ENCODE data around the gene FBF1. TPM values are rescaled to one million over a fixed set of nuclear protein-coding genes. Genes with fewer than 3 reads are reported as not detected.
"Not testable (repeated sequence)": the region's sequence is repeated elsewhere in the genome, so short reads cannot be mapped to it uniquely, and the experiment has no call there.

Gene FBF1
- total RNA-seq, 2 experiments from 2014 or later = 23.4 to 24.5 TPM

DNA sequence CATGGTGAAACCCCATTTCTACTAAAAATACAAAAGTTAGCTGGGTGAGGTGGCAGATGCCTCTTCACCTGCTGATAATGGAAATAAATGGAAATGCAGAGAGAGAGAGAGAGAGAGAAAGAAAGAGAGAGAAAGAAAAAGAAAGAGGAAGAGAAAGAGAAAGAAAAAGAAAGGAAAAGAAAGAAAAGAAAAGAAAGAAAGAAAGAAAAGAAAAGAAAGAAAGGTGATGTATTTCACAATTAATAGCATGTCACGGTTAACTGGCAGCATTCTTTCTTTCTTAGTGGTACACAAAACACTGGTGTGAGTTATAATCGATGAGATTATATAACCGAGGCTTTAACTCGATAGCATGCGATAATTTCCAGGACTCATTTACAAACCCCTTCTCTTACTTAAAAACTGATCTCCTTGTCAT is 34.9 kb upstream of the FBF1 start:
- CTCF ChIA-PET = no interaction called here

DNA sequence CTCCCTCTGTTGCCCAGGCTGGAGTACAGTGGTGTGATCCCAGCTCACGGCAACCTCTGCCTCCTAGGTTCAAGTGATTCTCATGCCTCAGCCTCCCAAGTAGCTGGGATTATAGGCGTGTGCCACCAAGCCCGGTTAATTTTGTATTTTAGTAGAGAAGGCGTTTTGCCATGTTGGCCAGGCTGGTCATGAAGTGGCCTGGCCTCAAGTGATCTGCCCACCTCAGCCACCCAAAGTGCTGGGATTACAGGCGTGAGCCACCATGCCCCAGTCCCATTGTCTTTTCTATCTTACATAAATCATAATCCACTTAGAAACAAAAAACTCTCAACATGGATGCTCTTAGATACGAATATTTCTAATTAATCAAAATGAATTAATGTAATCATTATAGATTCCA is 34.3 kb upstream of the FBF1 start:
- H3K27ac Mint-ChIP-seq; POLR2A ChIA-PET; H3K4me3 Mint-ChIP-seq; H3K27me3 Mint-ChIP-seq (ENCODE audit: low read depth); DNase-seq; H3K9me3 Mint-ChIP-seq (ENCODE audit: insufficient read depth); ATAC-seq: not testable (repeated sequence)
- CTCF ChIA-PET = interaction anchor here (1.3 kb wide), 1 partner anchor 10 kb away, joined by 5 read pairs; no protein-coding TSS in a partner anchor
- peaks cover 34% of the 10 kb centered on the region for H3K4me1 Mint-ChIP-seq (ENCODE audit: low read depth)
- H3K36me3 Mint-ChIP-seq (ENCODE audit: low read depth) = peaks cover 32% of the 10 kb centered on the region

More for the DNA sequence above, 34.9 kb upstream of the FBF1 start:
- peaks cover 40% of the 10 kb centered on the region for H3K4me1 Mint-ChIP-seq (ENCODE audit: low read depth)
- H3K4me3 Mint-ChIP-seq = no peak overlapping the region
- ATAC-seq (no peak), DNase-seq (no peak)
- no peaks in the 10 kb centered on the region for H3K27me3 Mint-ChIP-seq (ENCODE audit: low read depth)
- H3K9me3 Mint-ChIP-seq (ENCODE audit: insufficient read depth) = no peaks in the 10 kb centered on the region
- H3K36me3 Mint-ChIP-seq (ENCODE audit: low read depth) = peaks cover 33% of the 10 kb centered on the region
- POLR2A ChIA-PET = no interaction called here
- no peak overlapping the region for H3K27ac Mint-ChIP-seq

DNA sequence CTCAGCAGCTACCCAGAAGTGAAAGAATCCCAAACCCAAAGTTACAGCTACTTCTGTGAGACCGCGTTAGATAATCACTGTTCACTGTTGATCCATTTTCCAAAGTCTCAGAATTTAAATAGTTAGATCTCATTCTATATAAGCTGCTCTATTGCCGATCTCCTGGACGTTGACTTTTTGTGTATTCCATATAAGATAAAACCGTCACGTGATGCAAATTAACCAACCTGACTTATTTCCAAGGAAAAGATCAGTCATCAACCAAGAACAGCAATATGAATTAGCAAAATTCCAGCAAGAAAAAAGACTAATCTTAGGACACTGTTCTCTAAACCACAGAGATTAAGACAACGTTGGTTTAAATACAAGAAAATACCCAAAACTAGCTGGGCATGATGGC is 29.8 kb upstream of the FBF1 start:
- Mint-ChIP-seq H3K4me1 (ENCODE audit: low read depth) (peaks cover 8% of the 10 kb centered on the region), H3K9me3 (ENCODE audit: insufficient read depth) (no peaks in the 10 kb centered on the region), H3K27ac (no peak overlapping the region), H3K27me3 (ENCODE audit: low read depth) (no peaks in the 10 kb centered on the region), H3K4me3 (no peak overlapping the region), H3K36me3 (ENCODE audit: low read depth) (peaks cover 18% of the 10 kb centered on the region)
- CTCF ChIA-PET = interaction anchor here (1.0 kb wide), 1 partner anchor 35 kb away, joined by 3 read pairs; no protein-coding TSS in a partner anchor
- DNase-seq = no peak
- ATAC-seq = no peak
- POLR2A ChIA-PET = no interaction called here

DNA sequence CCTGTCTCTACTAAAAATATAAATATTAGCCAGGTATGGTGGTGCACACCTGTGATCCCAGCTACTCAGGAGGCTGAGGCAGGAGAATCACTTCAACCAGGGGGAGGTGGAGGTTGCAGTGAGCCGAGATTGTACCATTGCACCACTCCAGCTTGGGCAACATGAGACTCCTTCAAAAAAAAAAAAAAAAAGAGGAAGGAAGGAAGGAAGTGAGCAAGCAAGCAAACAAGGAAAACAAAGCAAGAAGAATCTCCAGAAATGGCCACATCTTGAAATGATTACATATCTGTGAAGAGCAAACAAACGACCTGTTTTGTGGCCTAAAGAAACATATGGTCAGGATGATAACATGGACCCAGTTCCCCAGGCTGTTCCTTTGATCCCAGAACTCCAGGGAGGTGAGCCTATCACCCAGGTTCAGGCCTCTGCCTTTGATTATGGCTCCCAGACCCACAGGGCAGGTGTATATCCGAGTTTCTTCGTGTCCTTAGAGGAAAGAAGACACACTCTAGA is 29.2 kb upstream of the FBF1 start:
- CTCF ChIA-PET = interaction anchor here (1.0 kb wide), 1 partner anchor 35 kb away, joined by 3 read pairs; no protein-coding TSS in a partner anchor
- H3K36me3 Mint-ChIP-seq (ENCODE audit: low read depth) = peaks cover 19% of the 10 kb centered on the region
- POLR2A ChIA-PET = no interaction called here
- ATAC-seq (no peak), DNase-seq (no peak)
- no peaks in the 10 kb centered on the region for H3K27me3 Mint-ChIP-seq (ENCODE audit: low read depth)
- no peak overlapping the region for H3K27ac Mint-ChIP-seq
- H3K4me1 Mint-ChIP-seq (ENCODE audit: low read depth) = peaks cover 6% of the 10 kb centered on the region
- H3K9me3 Mint-ChIP-seq (ENCODE audit: insufficient read depth) = no peaks in the 10 kb centered on the region
- no peak overlapping the region for H3K4me3 Mint-ChIP-seq

DNA sequence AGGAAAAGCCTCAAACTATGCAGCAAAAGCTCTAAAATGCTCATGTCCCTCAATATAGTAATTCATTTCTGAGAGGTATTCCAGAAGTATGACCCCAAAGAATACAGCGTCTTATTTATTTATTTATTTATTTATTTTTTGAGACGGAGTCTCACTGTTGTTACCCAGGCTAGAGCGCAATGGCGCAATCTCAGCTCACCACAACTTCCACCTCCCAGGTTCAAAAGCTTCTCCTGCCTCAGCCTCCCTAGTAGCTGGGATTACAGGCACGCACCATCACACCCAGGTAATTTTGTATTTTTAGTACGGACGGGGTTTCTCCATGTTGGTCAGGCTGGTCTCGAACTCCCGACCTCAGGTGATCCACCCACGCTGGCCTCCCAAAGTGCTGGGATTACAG is 28.2 kb upstream of the FBF1 start:
- CTCF ChIA-PET = interaction anchor here (1.3 kb wide), 1 partner anchor 31 kb away, joined by 4 read pairs; no protein-coding TSS in a partner anchor
- not testable (repeated sequence) for ATAC-seq; H3K4me1 Mint-ChIP-seq (ENCODE audit: low read depth); H3K9me3 Mint-ChIP-seq (ENCODE audit: insufficient read depth); H3K27ac Mint-ChIP-seq; DNase-seq; H3K4me3 Mint-ChIP-seq; H3K27me3 Mint-ChIP-seq (ENCODE audit: low read depth)
- H3K36me3 Mint-ChIP-seq (ENCODE audit: low read depth) = peaks cover 16% of the 10 kb centered on the region
- POLR2A ChIA-PET = interaction anchor here (0.7 kb wide), 1 partner anchor 64 kb away, joined by 3 read pairs; the partner anchor contains the start of gene MRPL38

DNA sequence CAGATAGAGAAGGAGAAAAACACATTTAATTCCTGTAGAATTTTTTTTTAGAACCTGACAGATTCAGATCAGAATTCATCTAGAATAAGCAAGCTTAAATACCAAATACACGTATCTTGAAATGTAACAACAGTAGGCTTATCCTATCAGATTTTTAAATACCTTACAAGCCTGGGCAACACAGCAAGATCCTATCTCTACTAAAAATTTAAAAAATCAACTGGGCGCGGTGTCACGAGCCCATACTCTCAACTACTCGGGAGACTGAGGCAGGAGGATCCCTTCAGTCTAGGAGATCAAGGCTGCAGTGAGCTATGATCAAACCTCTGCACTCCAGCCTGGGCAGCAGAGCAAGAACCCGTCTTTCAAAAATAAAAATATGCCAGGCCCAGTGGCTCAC is 24.6 kb upstream of the FBF1 start:
- POLR2A ChIA-PET = interaction anchor here (0.6 to 1.1 kb wide), 2 partner anchors 15 to 448 kb away, joined by 3 read pairs; no protein-coding TSS in a partner anchor
- Mint-ChIP-seq H3K27ac (no peak overlapping the region), H3K4me3 (no peak overlapping the region), H3K36me3 (ENCODE audit: low read depth) (peaks cover 9% of the 10 kb centered on the region), H3K4me1 (ENCODE audit: low read depth) (peaks cover 8% of the 10 kb centered on the region), H3K27me3 (ENCODE audit: low read depth) (no peaks in the 10 kb centered on the region), H3K9me3 (ENCODE audit: insufficient read depth) (no peaks in the 10 kb centered on the region)
- no peak for DNase-seq
- CTCF ChIA-PET = interaction anchor here (0.8 to 1.6 kb wide), 6 partner anchors 9 to 332 kb away, joined by 3 to 5 read pairs (median 3); partner anchors contain the start of genes ACOX1 and TEN1
- no peak for ATAC-seq

DNA sequence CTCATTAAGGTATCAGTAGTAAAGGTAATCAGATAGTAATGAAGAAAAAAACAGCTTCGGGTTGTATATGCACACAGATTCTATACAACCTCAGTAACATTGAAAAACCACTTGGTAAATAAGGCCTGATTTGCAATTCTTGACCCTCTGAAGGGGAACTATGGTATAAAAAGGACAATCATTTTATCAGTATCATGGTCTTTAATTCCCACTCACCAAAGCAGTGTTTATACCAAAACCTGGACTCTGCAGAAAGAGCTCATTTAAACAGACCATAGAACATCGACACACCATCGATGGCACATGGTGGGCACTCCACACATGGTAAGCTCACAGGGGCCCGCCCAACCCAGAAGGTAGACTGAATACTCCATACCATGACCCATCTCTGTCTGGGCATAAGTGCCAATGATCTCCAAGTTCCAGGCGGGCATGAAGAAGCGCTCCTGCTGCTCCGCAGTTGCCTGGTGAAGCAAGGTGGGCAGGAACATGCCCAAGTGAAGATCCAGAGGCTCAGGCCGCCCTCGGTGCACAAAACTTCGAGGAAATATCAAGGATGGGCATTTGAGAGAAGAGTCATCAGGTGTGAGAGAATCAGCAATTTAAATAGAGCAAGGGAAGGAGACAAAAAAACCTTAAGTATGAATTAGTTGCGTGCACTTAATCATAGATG is 19.1 kb upstream of the FBF1 start:
- ATAC-seq (no peak), DNase-seq (no peak)
- POLR2A ChIA-PET = interaction anchor here (0.6 kb wide), 1 partner anchor 565 kb away, joined by 3 read pairs; no protein-coding TSS in a partner anchor
- Mint-ChIP-seq H3K36me3 (ENCODE audit: low read depth) (peaks cover 19% of the 10 kb centered on the region), H3K4me1 (ENCODE audit: low read depth) (peaks cover 8% of the 10 kb centered on the region), H3K9me3 (ENCODE audit: insufficient read depth) (no peaks in the 10 kb centered on the region), H3K4me3 (no peak overlapping the region), H3K27me3 (ENCODE audit: low read depth) (no peaks in the 10 kb centered on the region), H3K27ac (no peak overlapping the region)
- CTCF ChIA-PET = interaction anchor here (1.2 to 3.3 kb wide), 3 partner anchors 32 to 54 kb away, joined by 3 to 8 read pairs (median 5); no protein-coding TSS in a partner anchor

DNA sequence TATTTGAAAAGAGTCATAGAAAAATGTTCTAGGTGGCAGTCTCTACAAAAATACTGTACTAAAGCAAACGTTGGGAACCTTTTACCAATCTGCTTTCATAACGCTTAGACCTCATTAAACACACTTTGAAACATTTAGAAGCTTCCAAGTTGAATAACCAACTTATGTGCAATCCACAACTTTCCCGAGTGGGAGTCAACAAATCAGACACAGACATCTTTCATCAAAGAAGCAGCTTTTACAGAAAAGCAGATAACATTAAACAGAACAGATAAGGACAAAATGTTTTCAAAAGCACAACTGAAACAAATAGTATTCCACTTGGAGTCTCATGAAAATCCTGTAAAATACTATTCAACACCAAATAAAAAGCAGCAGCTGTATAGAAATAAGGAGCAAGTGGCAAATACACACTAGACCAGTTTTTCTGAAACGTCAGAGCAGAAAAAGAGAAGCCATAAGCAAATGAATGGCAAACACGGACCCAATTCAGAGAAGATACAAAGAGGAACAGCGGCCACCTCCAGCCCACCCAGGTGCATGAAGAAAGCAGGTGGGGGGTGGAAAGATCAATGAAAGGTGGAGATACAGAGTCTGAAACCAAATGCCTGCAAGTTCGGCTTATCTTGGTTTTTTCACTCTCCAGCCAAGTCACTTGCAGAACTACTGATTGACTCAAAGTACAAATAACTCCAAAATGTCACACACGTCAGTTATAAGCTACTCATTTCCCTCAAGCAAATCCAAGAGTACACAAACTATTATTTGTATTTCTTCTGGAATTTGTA is 18.4 kb upstream of the FBF1 start:
- DNase-seq (no peak), ATAC-seq (no peak)
- Mint-ChIP-seq H3K4me3 (no peak overlapping the region), H3K27me3 (ENCODE audit: low read depth) (no peaks in the 10 kb centered on the region), H3K36me3 (ENCODE audit: low read depth) (peaks cover 21% of the 10 kb centered on the region), H3K4me1 (ENCODE audit: low read depth) (peaks cover 6% of the 10 kb centered on the region), H3K9me3 (ENCODE audit: insufficient read depth) (no peaks in the 10 kb centered on the region), H3K27ac (no peak overlapping the region)
- ChIA-PET CTCF (interaction anchor here (1.2 to 3.3 kb wide), 3 partner anchors 32 to 55 kb away, joined by 3 to 8 read pairs (median 5); no protein-coding TSS in a partner anchor), POLR2A (no interaction called here)

DNA sequence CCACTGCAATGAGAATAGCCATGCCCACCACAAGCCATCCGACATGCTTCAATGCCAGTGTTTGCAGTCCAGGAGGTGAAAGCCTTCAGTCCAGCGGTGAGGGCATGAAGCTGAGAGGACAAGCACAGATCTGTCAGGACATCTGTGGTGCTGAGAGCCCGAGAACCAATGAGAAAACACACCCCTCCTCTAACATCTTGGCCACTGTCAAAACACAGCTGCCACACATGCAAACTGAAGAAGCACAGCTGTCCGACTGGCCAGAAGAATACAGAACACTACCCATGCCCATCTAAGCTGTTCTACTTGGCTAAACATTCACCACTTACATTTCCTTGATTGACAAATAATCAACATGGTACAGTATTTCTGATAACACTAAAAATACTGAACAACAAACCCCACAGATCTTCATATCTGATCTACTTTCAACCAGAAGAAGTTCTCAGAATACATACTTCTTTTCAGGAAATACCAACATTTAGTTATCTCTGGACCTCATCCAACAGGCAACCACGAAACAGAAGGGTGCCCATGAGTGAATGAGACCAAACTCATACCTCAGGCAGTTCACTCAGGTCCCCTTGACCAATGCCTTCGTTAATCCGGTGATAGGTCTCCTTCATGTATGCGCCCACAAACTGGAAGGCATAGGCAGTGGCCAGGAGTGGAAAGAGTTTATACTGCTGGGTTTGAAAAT is 10.2 kb upstream of the FBF1 start:
- ChIA-PET POLR2A (no interaction called here), CTCF (interaction anchor here (0.8 to 1.6 kb wide), 2 partner anchors 23 to 45 kb away, joined by 4 read pairs; no protein-coding TSS in a partner anchor)

DNA sequence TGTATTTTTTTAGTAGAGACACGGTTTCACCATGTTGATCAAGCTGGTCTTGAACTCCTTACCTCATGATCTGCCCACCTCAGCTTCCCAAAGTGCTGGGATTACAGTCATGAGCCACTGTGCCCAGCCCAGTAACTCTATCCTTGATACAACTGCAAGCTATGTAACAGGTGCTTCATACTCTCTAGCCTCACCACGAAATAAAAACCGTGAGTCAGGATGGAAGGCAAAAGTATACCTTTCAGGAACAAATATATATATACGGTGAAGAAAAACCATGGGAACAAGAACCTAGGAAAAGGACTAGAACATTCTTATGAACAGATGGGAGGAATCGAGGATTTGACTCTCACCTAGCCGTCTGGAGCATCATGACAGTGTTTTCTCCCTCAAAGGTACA is 9.6 kb upstream of the FBF1 start:
- DNase-seq (no peak), ATAC-seq (no peak)
- Mint-ChIP-seq H3K36me3 (ENCODE audit: low read depth) (peaks cover 44% of the 10 kb centered on the region), H3K4me1 (ENCODE audit: low read depth) (peaks cover 17% of the 10 kb centered on the region), H3K9me3 (ENCODE audit: insufficient read depth) (no peaks in the 10 kb centered on the region), H3K27me3 (ENCODE audit: low read depth) (no peaks in the 10 kb centered on the region), H3K4me3 (no peak overlapping the region), H3K27ac (no peak overlapping the region)
- ChIA-PET CTCF (interaction anchor here (0.8 to 1.6 kb wide), 2 partner anchors 23 to 45 kb away, joined by 4 read pairs; no protein-coding TSS in a partner anchor), POLR2A (no interaction called here)

More for the DNA sequence above, 10.2 kb upstream of the FBF1 start:
- H3K4me3 Mint-ChIP-seq = no peak overlapping the region
- peaks cover 45% of the 10 kb centered on the region for H3K36me3 Mint-ChIP-seq (ENCODE audit: low read depth)
- peak overlapping the region; percentile 81 for H3K27ac Mint-ChIP-seq
- H3K4me1 Mint-ChIP-seq (ENCODE audit: low read depth) = peaks cover 17% of the 10 kb centered on the region
- H3K27me3 Mint-ChIP-seq (ENCODE audit: low read depth) = no peaks in the 10 kb centered on the region
- ATAC-seq (peak; percentile 33), DNase-seq (no peak)
- H3K9me3 Mint-ChIP-seq (ENCODE audit: insufficient read depth) = no peaks in the 10 kb centered on the region

DNA sequence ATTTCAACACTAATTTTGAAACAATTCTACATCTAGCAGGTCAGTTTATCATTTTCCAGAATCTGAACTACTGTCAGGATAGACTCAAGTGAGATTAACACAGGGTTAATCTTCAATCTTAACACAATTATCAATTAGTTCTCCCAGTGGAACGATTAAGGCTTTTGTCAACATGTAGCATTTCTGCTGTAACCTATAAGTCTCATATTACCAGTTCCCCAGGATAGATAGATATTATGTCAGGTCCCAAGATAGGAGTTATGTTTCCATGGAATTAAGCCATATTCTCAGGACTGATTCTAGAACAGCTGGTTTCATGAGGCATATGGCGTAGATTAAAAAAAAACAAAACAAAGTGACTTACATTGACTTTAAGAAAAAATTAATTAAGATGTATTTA is 4.4 kb upstream of the FBF1 start:
- ChIA-PET CTCF (interaction anchor here (0.7 kb wide), 1 partner anchor 69 kb away, joined by 3 read pairs; no protein-coding TSS in a partner anchor), POLR2A (no interaction called here)
- H3K4me1 Mint-ChIP-seq (ENCODE audit: low read depth) = peaks cover 14% of the 10 kb centered on the region
- no peak overlapping the region for H3K27ac Mint-ChIP-seq
- H3K9me3 Mint-ChIP-seq (ENCODE audit: insufficient read depth) = no peaks in the 10 kb centered on the region
- H3K36me3 Mint-ChIP-seq (ENCODE audit: low read depth) = peaks cover 24% of the 10 kb centered on the region
- ATAC-seq (no peak), DNase-seq (no peak)
- H3K27me3 Mint-ChIP-seq (ENCODE audit: low read depth) = no peaks in the 10 kb centered on the region
- H3K4me3 Mint-ChIP-seq = no peak overlapping the region

Data from activated CD8-positive, alpha-beta T cell treated with anti-CD3 and anti-CD28 coated beads, Interleukin-2, amount 10 ng/mL, durations not matched to agents 7 days and 5 days (primary cell).